ENCODE data around the gene JAM2.

Gene JAM2

DNA sequence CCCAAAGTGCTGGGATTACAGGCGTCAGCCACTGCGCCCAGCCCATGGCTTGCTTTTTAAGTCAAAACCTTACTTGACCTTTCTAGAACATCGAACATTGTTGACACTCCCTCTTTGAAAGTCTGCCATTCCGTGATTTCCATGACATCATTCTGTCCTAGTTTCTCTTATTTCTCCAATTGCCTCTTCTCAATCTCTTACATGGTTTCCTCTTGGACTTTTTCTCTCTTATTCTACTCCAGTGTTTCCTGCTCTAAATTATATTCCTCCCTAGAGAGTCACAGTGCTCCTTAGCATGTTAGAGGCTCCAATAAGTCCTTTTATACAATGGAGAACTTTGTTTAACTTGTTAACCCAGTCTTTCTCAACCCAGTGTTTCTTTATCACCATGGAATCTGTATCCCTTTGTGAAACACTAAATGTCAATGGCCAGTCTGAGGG, 25.5 kb downstream of the JAM2 start:
- no peak for TF ChIP-seq CTCF (IDR thresholded peaks at IDR 0.05; ENCODE audit: insufficient read depth, missing control alignments)
- FAIRE-seq: no peak
- DNase-seq (ENCODE audit: insufficient read length, low spot score): no peak

DNA sequence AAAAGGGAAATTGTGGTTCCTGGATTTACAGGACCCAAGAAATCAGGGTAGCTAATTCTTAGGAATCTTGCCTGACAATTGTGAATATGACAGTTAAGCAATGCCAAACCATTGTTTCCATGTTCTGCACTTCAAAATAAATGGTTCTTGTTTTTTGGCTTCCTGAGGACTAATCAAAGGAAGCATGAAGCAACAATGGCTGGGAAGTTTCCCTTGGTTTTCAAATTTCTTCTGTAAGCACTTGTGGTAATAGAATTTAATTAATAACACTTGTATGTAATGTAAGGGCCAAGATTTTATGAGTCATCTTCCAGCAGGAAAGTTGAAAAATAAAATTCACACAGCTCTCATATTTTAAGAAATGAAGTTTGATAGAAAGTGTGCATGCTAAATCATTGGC, 31.7 kb downstream of the JAM2 start:
- no peak for FAIRE-seq
- no peak for DNase-seq (ENCODE audit: insufficient read length, low spot score)
- TF ChIP-seq CTCF (IDR thresholded peaks at IDR 0.05; ENCODE audit: insufficient read depth, missing control alignments): no peak

- DNase-seq (ENCODE audit: insufficient read length, low spot score) (no peak), FAIRE-seq (no peak)
- TF ChIP-seq CTCF (IDR thresholded peaks at IDR 0.05; ENCODE audit: insufficient read depth, missing control alignments): no peak
These were observed 37.4 kb downstream of the JAM2 start for GRCh38 chr21:25676451-25676850.

GRCh38 chr21:25682382-25682781, 43.3 kb downstream of the JAM2 start:
- TF ChIP-seq CTCF (IDR thresholded peaks at IDR 0.05; ENCODE audit: insufficient read depth, missing control alignments): no peak
- FAIRE-seq: no peak
- no peak for DNase-seq (ENCODE audit: insufficient read length, low spot score)

GRCh38 chr21:25687787-25688186, 48.7 kb downstream of the JAM2 start:
- DNase-seq (ENCODE audit: insufficient read length, low spot score): no peak
- no peak for FAIRE-seq
- no peak for TF ChIP-seq CTCF (IDR thresholded peaks at IDR 0.05; ENCODE audit: insufficient read depth, missing control alignments)

DNA sequence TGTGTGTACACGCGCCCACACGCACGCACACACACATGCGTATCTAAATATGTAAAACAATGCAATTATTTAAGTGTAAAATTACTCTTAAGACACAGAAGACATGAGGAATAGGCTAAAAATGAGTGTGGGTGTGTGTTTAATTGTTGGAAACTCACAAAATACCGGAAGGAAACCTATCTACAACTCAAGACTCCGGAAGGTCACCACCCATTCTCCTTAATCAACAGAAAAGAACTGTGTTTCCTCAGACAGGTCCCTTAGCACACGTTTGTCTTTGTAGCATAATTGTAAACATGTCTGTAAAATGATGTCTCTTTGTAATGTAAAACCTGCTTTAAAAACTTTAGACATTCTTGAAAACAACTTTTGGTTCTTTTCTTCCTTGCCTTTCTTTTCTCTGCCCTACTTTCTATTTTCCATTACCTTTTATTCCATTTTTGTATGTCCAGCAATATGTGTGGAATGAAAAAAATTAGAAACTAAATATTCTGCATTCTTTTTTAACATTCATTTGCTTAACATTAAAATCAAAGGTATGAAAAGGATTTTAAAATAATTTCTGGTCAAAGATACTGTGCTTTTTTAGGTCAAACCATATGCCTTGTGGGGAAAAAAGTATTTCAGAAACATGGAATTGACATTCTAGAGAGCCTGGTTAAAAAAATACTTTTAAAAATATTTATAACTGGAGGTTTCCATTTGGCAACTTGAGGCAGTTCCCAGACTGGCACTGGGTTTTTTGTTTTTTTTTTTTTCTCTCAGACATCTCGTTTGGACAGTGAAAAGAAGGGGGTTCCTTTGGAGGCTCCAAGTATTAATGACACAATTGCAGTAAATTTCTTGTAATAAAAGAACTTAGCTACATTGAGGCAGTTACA, 49.5 kb downstream of the JAM2 start:
- DNase-seq (ENCODE audit: insufficient read length, low spot score) (no peak), FAIRE-seq (no peak)
- no peak for TF ChIP-seq CTCF (IDR thresholded peaks at IDR 0.05; ENCODE audit: insufficient read depth, missing control alignments)

DNA sequence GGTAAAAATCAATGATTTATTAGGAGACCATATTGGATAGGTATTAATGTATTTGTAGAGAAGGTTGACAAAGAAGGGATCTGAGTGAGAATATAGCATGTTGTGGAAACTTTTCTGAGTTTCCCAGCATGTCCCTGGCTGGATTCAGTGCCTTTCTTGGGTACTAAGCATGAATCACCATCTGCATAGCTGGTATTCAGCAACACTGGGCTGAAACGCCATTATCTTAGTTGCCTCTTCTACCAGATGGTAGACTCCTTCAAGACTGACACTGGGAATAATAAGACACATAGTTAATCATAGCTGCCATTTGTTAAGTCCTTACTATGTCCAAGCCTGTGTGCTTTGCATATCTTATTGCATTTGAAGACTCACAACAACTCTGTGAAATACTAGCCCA, 50.2 kb downstream of the JAM2 start:
- FAIRE-seq (no peak), DNase-seq (ENCODE audit: insufficient read length, low spot score) (no peak)
- TF ChIP-seq CTCF (IDR thresholded peaks at IDR 0.05; ENCODE audit: insufficient read depth, missing control alignments): no peak

Data from D721Med (cell line).